DND-41 (cell line): Measurements from ENCODE around the gene LTA.

Experiments
- ATAC-seq: fragments of 200-7000 bp; cut with Tn5 transposase; 3 replicates; pipeline ENCODE4 v1.9.1; 2021; ENCODE audit warnings: low read depth; ENCODE audit not compliant: insufficient read depth
- DNase-seq: peaks from one replicate; pipeline ENCODE4 v3.0.0-alpha.2; 2020
- H2AFZ ChIP-seq: 2 replicates; pipeline ENCODE4 v1.6.0; 2012; ENCODE audit warnings: low read depth, low read length
- H3K27ac ChIP-seq: 2 replicates; pipeline ENCODE4 v1.5.1; 2012; ENCODE audit warnings: low read length, inconsistent platforms
- H3K27me3 ChIP-seq: fragments of 200-600 bp; sonication (generic); 2 replicates; pipeline ENCODE4 v1.6.0; 2012; ENCODE audit warnings: low read length, mild to moderate bottlenecking, inconsistent platforms; ENCODE audit not compliant: insufficient read depth, poor library complexity
- H3K36me3 ChIP-seq: 2 replicates; pipeline ENCODE4 v1.5.1; 2012; ENCODE audit warnings: low read length, inconsistent platforms; ENCODE audit not compliant: insufficient read depth
- H3K4me1 ChIP-seq: 2 replicates; pipeline ENCODE4 v1.5.1; 2012; ENCODE audit warnings: mild to moderate bottlenecking, low read length; ENCODE audit not compliant: insufficient read depth
- H3K4me2 ChIP-seq: 2 replicates; pipeline ENCODE4 v1.6.0; 2012; ENCODE audit warnings: mild to moderate bottlenecking, moderate library complexity, low read length, inconsistent platforms; ENCODE audit not compliant: insufficient read depth
- H3K4me3 ChIP-seq, 2 experiments: fragments of 200-600 bp in 1 of 2; shearing (Covaris generic) in 1 of 2; 2 replicates each; pipeline ENCODE4 v1.5.1; 2012 to 2016; ENCODE audit warnings: inconsistent platforms in 2 of 2, low read length in 2 of 2, mild to moderate bottlenecking in 2 of 2, low read depth in 1 of 2, moderate library complexity in 1 of 2
- H3K79me2 ChIP-seq: 2 replicates; pipeline ENCODE4 v1.6.0; 2012; ENCODE audit warnings: low read length, inconsistent platforms; ENCODE audit not compliant: insufficient read depth
- H3K9ac ChIP-seq: 2 replicates; pipeline ENCODE4 v1.6.0; 2012; ENCODE audit warnings: low read depth, mild to moderate bottlenecking, inconsistent platforms, low read length, moderate library complexity
- H3K9me3 ChIP-seq: 2 replicates; pipeline ENCODE4 v1.5.1; 2012; ENCODE audit warnings: low read length, moderate library complexity, mild to moderate bottlenecking, inconsistent platforms; ENCODE audit not compliant: insufficient read depth, severe bottlenecking
- H4K20me1 ChIP-seq: 2 replicates; pipeline ENCODE4 v1.6.0; 2012; ENCODE audit warnings: low read length; ENCODE audit not compliant: insufficient read depth
- EZH2 ChIP-seq: IDR thresholded peaks from 3 replicates; pipeline ENCODE4 v1.6.1; 2012; ENCODE audit warnings: borderline replicate concordance, low read depth, mild to moderate bottlenecking, moderate library complexity, low read length, inconsistent platforms; ENCODE audit not compliant: severe bottlenecking
- TF ChIP-seq, protein P1 (sequence below): IDR thresholded peaks from 2 replicates; pipeline ENCODE4 v1.5.1; 2012; ENCODE audit warnings: borderline replicate concordance, low read length, moderate library complexity, mild to moderate bottlenecking; ENCODE audit not compliant: poor library complexity, severe bottlenecking; ENCODE audit errors: extremely low read depth

The LTA gene

GRCh38 chr6:31585491-31585890 lies 13.4 kb downstream of the LTA start:
- no peaks in the 10 kb centered on the region for H4K20me1 ChIP-seq
- H2AFZ ChIP-seq = no peak overlapping the region

GRCh38 chr6:31586008-31586407 lies 13.9 kb downstream of the LTA start, which contains the start of gene LST1:
LST1 (plus strand) TSS chr6:31586277; CDS start chr6:31587300, 1,023 bp downstream.
- Histone ChIP-seq H2AFZ (no peak within 1 kb of the TSS), H3K79me2 (peaks cover 3% of the 10 kb centered on the region; the same call in 1 of the 2 replicates), H3K4me3 (no peak within 1 kb of the TSS; a peak in 1 of 4 replicates), H3K9me3 (no peaks in the 10 kb centered on the region), H3K36me3 (no peaks in the 10 kb centered on the region; the same call in 1 of the 2 replicates), H3K27me3 (peaks cover 8% of the 10 kb centered on the region), H3K4me2 (peak within 1 kb of the TSS; percentile 10), H3K9ac (peak within 1 kb of the TSS; percentile 13), H4K20me1 (no peaks in the 10 kb centered on the region), H3K4me1 (peaks cover 45% of the 10 kb centered on the region), H3K27ac (peak within 1 kb of the TSS; percentile 67)
- ATAC-seq (no peak), DNase-seq (no peak)
- TF ChIP-seq, protein P1, sequence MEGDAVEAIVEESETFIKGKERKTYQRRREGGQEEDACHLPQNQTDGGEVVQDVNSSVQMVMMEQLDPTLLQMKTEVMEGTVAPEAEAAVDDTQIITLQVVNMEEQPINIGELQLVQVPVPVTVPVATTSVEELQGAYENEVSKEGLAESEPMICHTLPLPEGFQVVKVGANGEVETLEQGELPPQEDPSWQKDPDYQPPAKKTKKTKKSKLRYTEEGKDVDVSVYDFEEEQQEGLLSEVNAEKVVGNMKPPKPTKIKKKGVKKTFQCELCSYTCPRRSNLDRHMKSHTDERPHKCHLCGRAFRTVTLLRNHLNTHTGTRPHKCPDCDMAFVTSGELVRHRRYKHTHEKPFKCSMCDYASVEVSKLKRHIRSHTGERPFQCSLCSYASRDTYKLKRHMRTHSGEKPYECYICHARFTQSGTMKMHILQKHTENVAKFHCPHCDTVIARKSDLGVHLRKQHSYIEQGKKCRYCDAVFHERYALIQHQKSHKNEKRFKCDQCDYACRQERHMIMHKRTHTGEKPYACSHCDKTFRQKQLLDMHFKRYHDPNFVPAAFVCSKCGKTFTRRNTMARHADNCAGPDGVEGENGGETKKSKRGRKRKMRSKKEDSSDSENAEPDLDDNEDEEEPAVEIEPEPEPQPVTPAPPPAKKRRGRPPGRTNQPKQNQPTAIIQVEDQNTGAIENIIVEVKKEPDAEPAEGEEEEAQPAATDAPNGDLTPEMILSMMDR = no peak
- TF ChIP-seq EZH2 = no peak

More at GRCh38 chr6:31585491-31585890, 13.4 kb downstream of the LTA start:
- Histone ChIP-seq H3K36me3 (no peaks in the 10 kb centered on the region; the same call in 1 of the 2 replicates), H3K27me3 (peaks cover 10% of the 10 kb centered on the region), H3K79me2 (peaks cover 4% of the 10 kb centered on the region; the same call in 1 of the 2 replicates), H3K4me2 (no peak overlapping the region), H3K27ac (peak overlapping the region; percentile 67), H3K4me1 (peaks cover 50% of the 10 kb centered on the region), H3K9ac (peak overlapping the region; percentile 13; the same call in 1 of the 2 replicates), H3K9me3 (no peaks in the 10 kb centered on the region), H3K4me3 (no peak overlapping the region)
- TF ChIP-seq, protein P1 = peak; percentile 70
- no peak for TF ChIP-seq EZH2
- ATAC-seq (0 out of 3 replicates have a peak, but pooled peaks have one; percentile 3), DNase-seq (peak; percentile 69)

- Histone ChIP-seq H3K9ac (peak overlapping the region; percentile 13; the same call in 1 of the 2 replicates), H3K27me3 (peaks cover under 1% of the 10 kb centered on the region), H3K27ac (peak overlapping the region; percentile 67), H2AFZ (no peak overlapping the region), H3K9me3 (no peaks in the 10 kb centered on the region), H4K20me1 (no peaks in the 10 kb centered on the region), H3K79me2 (no peaks in the 10 kb centered on the region), H3K4me3 (no peak overlapping the region), H3K36me3 (no peaks in the 10 kb centered on the region), H3K4me2 (peak overlapping the region; percentile 10; the same call in 1 of the 2 replicates), H3K4me1 (peaks cover 38% of the 10 kb centered on the region)
- peak; percentile 91 for DNase-seq
- TF ChIP-seq, protein P1 = no peak
- TF ChIP-seq EZH2 = no peak
- ATAC-seq = peak; percentile 84
Observed at GRCh38 chr6:31586599-31587281, 14.7 kb downstream of the LTA start.
